ENCODE data around the gene RNF5.

Gene RNF5

GRCh38 chr6:32168807-32169591 lies 9.2 kb upstream of the RNF5 start:
- H3K9ac ChIP-seq (ENCODE audit: low read length) = no peak overlapping the region
- H3K9me3 ChIP-seq (ENCODE audit: control insufficient read depth, low read length) = no peaks in the 10 kb centered on the region
- H3K27me3 ChIP-seq (replicated peaks; ENCODE audit: control insufficient read depth, insufficient read depth, low read length) = no peaks in the 10 kb centered on the region
- no peak overlapping the region for H3K4me3 ChIP-seq (ENCODE audit: low read length)
- H3K36me3 ChIP-seq (ENCODE audit: control insufficient read depth, insufficient read depth, low read length, severe bottlenecking) = peaks cover 36% of the 10 kb centered on the region
- no peak for DNase-seq (ENCODE audit: low read depth)
- peaks cover 7% of the 10 kb centered on the region for H3K4me1 ChIP-seq (ENCODE audit: control insufficient read depth, insufficient read depth, low read length)

GRCh38 chr6:32170294-32170693 lies 7.9 kb upstream of the RNF5 start:
- H3K9ac ChIP-seq (ENCODE audit: low read length) = no peak overlapping the region
- peaks cover 36% of the 10 kb centered on the region for H3K36me3 ChIP-seq (ENCODE audit: control insufficient read depth, insufficient read depth, low read length, severe bottlenecking)
- peaks cover 15% of the 10 kb centered on the region for H3K4me1 ChIP-seq (ENCODE audit: control insufficient read depth, insufficient read depth, low read length)
- no peaks in the 10 kb centered on the region for H3K27me3 ChIP-seq (replicated peaks; ENCODE audit: control insufficient read depth, insufficient read depth, low read length)
- DNase-seq (ENCODE audit: low read depth) = no peak
- no peaks in the 10 kb centered on the region for H3K9me3 ChIP-seq (ENCODE audit: control insufficient read depth, low read length)
- H3K4me3 ChIP-seq (ENCODE audit: low read length) = no peak overlapping the region

GRCh38 chr6:32171234-32171633 lies 7.0 kb upstream of the RNF5 start:
- no peak for DNase-seq (ENCODE audit: low read depth)
- Histone ChIP-seq H3K27me3 (replicated peaks; ENCODE audit: control insufficient read depth, insufficient read depth, low read length) (no peaks in the 10 kb centered on the region), H3K9ac (ENCODE audit: low read length) (no peak overlapping the region), H3K4me3 (ENCODE audit: low read length) (no peak overlapping the region), H3K36me3 (ENCODE audit: control insufficient read depth, insufficient read depth, low read length, severe bottlenecking) (peaks cover 35% of the 10 kb centered on the region), H3K9me3 (ENCODE audit: control insufficient read depth, low read length) (no peaks in the 10 kb centered on the region), H3K4me1 (ENCODE audit: control insufficient read depth, insufficient read depth, low read length) (peaks cover 19% of the 10 kb centered on the region)

- H3K9ac ChIP-seq (ENCODE audit: low read length) = no peak overlapping the region
- H3K4me1 ChIP-seq (ENCODE audit: control insufficient read depth, insufficient read depth, low read length) = peaks cover 32% of the 10 kb centered on the region
- no peaks in the 10 kb centered on the region for H3K9me3 ChIP-seq (ENCODE audit: control insufficient read depth, low read length)
- H3K4me3 ChIP-seq (ENCODE audit: low read length) = no peak overlapping the region
- DNase-seq (ENCODE audit: low read depth) = no peak
- H3K36me3 ChIP-seq (ENCODE audit: control insufficient read depth, insufficient read depth, low read length, severe bottlenecking) = peaks cover 19% of the 10 kb centered on the region
- H3K27me3 ChIP-seq (replicated peaks; ENCODE audit: control insufficient read depth, insufficient read depth, low read length) = no peaks in the 10 kb centered on the region
Measured at GRCh38 chr6:32173051-32173727, 5.0 kb upstream of the RNF5 start.

- Histone ChIP-seq H3K36me3 (ENCODE audit: control insufficient read depth, insufficient read depth, low read length, severe bottlenecking) (peaks cover 13% of the 10 kb centered on the region), H3K9me3 (ENCODE audit: control insufficient read depth, low read length) (no peaks in the 10 kb centered on the region), H3K4me1 (ENCODE audit: control insufficient read depth, insufficient read depth, low read length) (peaks cover 34% of the 10 kb centered on the region), H3K27me3 (replicated peaks; ENCODE audit: control insufficient read depth, insufficient read depth, low read length) (no peaks in the 10 kb centered on the region), H3K4me3 (ENCODE audit: low read length) (no peak overlapping the region), H3K9ac (ENCODE audit: low read length) (no peak overlapping the region)
- no peak for DNase-seq (ENCODE audit: low read depth)
Measured at GRCh38 chr6:32174416-32174815, 3.8 kb upstream of the RNF5 start.

GRCh38 chr6:32175322-32175710 lies 2.9 kb upstream of the RNF5 start:
- H3K4me3 ChIP-seq (ENCODE audit: low read length) = peak overlapping the region; percentile 97
- H3K9ac ChIP-seq (ENCODE audit: low read length) = peak overlapping the region; percentile 98
- DNase-seq (ENCODE audit: low read depth) = no peak
- H3K27me3 ChIP-seq (replicated peaks; ENCODE audit: control insufficient read depth, insufficient read depth, low read length) = no peaks in the 10 kb centered on the region
- peaks cover 12% of the 10 kb centered on the region for H3K36me3 ChIP-seq (ENCODE audit: control insufficient read depth, insufficient read depth, low read length, severe bottlenecking)
- H3K4me1 ChIP-seq (ENCODE audit: control insufficient read depth, insufficient read depth, low read length) = peaks cover 35% of the 10 kb centered on the region
- H3K9me3 ChIP-seq (ENCODE audit: control insufficient read depth, low read length) = no peaks in the 10 kb centered on the region

GRCh38 chr6:32175711-32176475 lies 2.3 kb upstream of the RNF5 start, which contains the start of gene AGPAT1:
Gene AGPAT1, minus strand, starts transcription at chr6:32176084. Its CDS starts 4,588 bp downstream, at chr6:32171496.
- H3K27me3 ChIP-seq (replicated peaks; ENCODE audit: control insufficient read depth, insufficient read depth, low read length) = no peaks in the 10 kb centered on the region
- peaks cover 13% of the 10 kb centered on the region for H3K36me3 ChIP-seq (ENCODE audit: control insufficient read depth, insufficient read depth, low read length, severe bottlenecking)
- no peaks in the 10 kb centered on the region for H3K9me3 ChIP-seq (ENCODE audit: control insufficient read depth, low read length)
- peak; percentile 99 for DNase-seq (ENCODE audit: low read depth)
- peak within 1 kb of the TSS; percentile 97 for H3K4me3 ChIP-seq (ENCODE audit: low read length)
- H3K9ac ChIP-seq (ENCODE audit: low read length) = peak within 1 kb of the TSS; percentile 98
- H3K4me1 ChIP-seq (ENCODE audit: control insufficient read depth, insufficient read depth, low read length) = peaks cover 35% of the 10 kb centered on the region

GRCh38 chr6:32176476-32177182 lies 1.6 kb upstream of the RNF5 start:
- DNase-seq (ENCODE audit: low read depth) = peak; percentile 68
- H3K4me1 ChIP-seq (ENCODE audit: control insufficient read depth, insufficient read depth, low read length) = peaks cover 35% of the 10 kb centered on the region
- no peaks in the 10 kb centered on the region for H3K9me3 ChIP-seq (ENCODE audit: control insufficient read depth, low read length)
- H3K4me3 ChIP-seq (ENCODE audit: low read length) = peak overlapping the region; percentile 97
- H3K27me3 ChIP-seq (replicated peaks; ENCODE audit: control insufficient read depth, insufficient read depth, low read length) = no peaks in the 10 kb centered on the region
- peaks cover 18% of the 10 kb centered on the region for H3K36me3 ChIP-seq (ENCODE audit: control insufficient read depth, insufficient read depth, low read length, severe bottlenecking)
- H3K9ac ChIP-seq (ENCODE audit: low read length) = peak overlapping the region; percentile 92

GRCh38 chr6:32177183-32177787 lies 920 bp upstream of the RNF5 start:
- Histone ChIP-seq H3K4me3 (ENCODE audit: low read length) (peak overlapping the region; percentile 97), H3K9me3 (ENCODE audit: control insufficient read depth, low read length) (no peaks in the 10 kb centered on the region), H3K27me3 (replicated peaks; ENCODE audit: control insufficient read depth, insufficient read depth, low read length) (no peaks in the 10 kb centered on the region), H3K9ac (ENCODE audit: low read length) (peak overlapping the region; percentile 92), H3K4me1 (ENCODE audit: control insufficient read depth, insufficient read depth, low read length) (peaks cover 35% of the 10 kb centered on the region), H3K36me3 (ENCODE audit: control insufficient read depth, insufficient read depth, low read length, severe bottlenecking) (peaks cover 20% of the 10 kb centered on the region)
- no peak for DNase-seq (ENCODE audit: low read depth)

- Histone ChIP-seq H3K4me3 (ENCODE audit: low read length) (peak overlapping the region; percentile 97), H3K36me3 (ENCODE audit: control insufficient read depth, insufficient read depth, low read length, severe bottlenecking) (peaks cover 23% of the 10 kb centered on the region), H3K9ac (ENCODE audit: low read length) (peak overlapping the region; percentile 92), H3K27me3 (replicated peaks; ENCODE audit: control insufficient read depth, insufficient read depth, low read length) (no peaks in the 10 kb centered on the region), H3K9me3 (ENCODE audit: control insufficient read depth, low read length) (no peaks in the 10 kb centered on the region), H3K4me1 (ENCODE audit: control insufficient read depth, insufficient read depth, low read length) (peaks cover 35% of the 10 kb centered on the region)
- peak; percentile 40 for DNase-seq (ENCODE audit: low read depth)
Measured at GRCh38 chr6:32178547-32179440, 589 bp downstream of the RNF5 start.
